HG03457 (cell line): Measurements from ENCODE around the gene MECP2.

Experiments used
- ATAC-seq: cut with Tn5 transposase; IDR thresholded peaks from one replicate; pipeline ENCODE4 v1.9.1; 2021; ENCODE audit warnings: moderate number of reproducible peaks; ENCODE audit not compliant: unreplicated experiment

MECP2 gene

GRCh38 chrX:154039577-154039976 lies 57.9 kb downstream of the MECP2 start:
- ATAC-seq = no peak

GRCh38 chrX:154038656-154039055 lies 58.9 kb downstream of the MECP2 start:
- no peak for ATAC-seq

- ATAC-seq = no peak
These were observed 59.8 kb downstream of the MECP2 start for GRCh38 chrX:154037754-154038153.

GRCh38 chrX:154036513-154036912 lies 61.0 kb downstream of the MECP2 start:
- ATAC-seq = no peak

GRCh38 chrX:154033848-154034247 lies 63.7 kb downstream of the MECP2 start:
- ATAC-seq = no peak

GRCh38 chrX:154032653-154033052 lies 64.9 kb downstream of the MECP2 start:
- no peak for ATAC-seq

GRCh38 chrX:154032160-154032559 lies 65.4 kb downstream of the MECP2 start:
- no peak for ATAC-seq

- ATAC-seq = no peak
These were observed 66.7 kb downstream of the MECP2 start for GRCh38 chrX:154030715-154031305.

- ATAC-seq = no peak
These were observed 67.3 kb downstream of the MECP2 start for GRCh38 chrX:154030266-154030665.

- ATAC-seq = no peak
These were observed 68.1 kb downstream of the MECP2 start for GRCh38 chrX:154029439-154029838.

- ATAC-seq = no peak
These were observed 68.9 kb downstream of the MECP2 start for GRCh38 chrX:154028502-154029184.

- ATAC-seq = no peak
These were observed 69.5 kb downstream of the MECP2 start for GRCh38 chrX:154027986-154028385.

- no peak for ATAC-seq
These were observed 70.5 kb downstream of the MECP2 start for GRCh38 chrX:154027022-154027402.

- ATAC-seq = no peak
These were observed 71.1 kb downstream of the MECP2 start for GRCh38 chrX:154026136-154027021.

- no peak for ATAC-seq
These were observed 72.3 kb downstream of the MECP2 start for GRCh38 chrX:154025230-154025629.

- ATAC-seq = no peak
These were observed 73.2 kb downstream of the MECP2 start for GRCh38 chrX:154024271-154024670.

- no peak for ATAC-seq
These were observed 74.1 kb downstream of the MECP2 start for GRCh38 chrX:154023276-154024000.

- no peak for ATAC-seq
These were observed 75.4 kb downstream of the MECP2 start for GRCh38 chrX:154022108-154022507.

GRCh38 chrX:154021131-154021611 lies 76.3 kb downstream of the MECP2 start:
- no peak for ATAC-seq

GRCh38 chrX:154020536-154021115 lies 76.9 kb downstream of the MECP2 start:
- ATAC-seq = no peak
